D721Med (cell line): Measurements from ENCODE around the gene TSPAN9.

Experiments
- DNase-seq: peaks from one replicate; pipeline ENCODE4 v3.0.0; 2011; ENCODE audit warnings: low spot score; ENCODE audit not compliant: insufficient read length
- FAIRE-seq: peaks from 2 replicates; lab custom pipeline; 2011; peaks lifted over from hg19 to GRCh38; lab: Jason Lieb, UNC
- TF ChIP-seq, protein P1 (sequence below): IDR thresholded peaks from 2 replicates; pipeline ENCODE4 v1.5.1; 2012; ENCODE audit warnings: mild to moderate bottlenecking, control low read depth; ENCODE audit not compliant: insufficient read depth; ENCODE audit errors: missing control alignments

TSPAN9 gene

DNA sequence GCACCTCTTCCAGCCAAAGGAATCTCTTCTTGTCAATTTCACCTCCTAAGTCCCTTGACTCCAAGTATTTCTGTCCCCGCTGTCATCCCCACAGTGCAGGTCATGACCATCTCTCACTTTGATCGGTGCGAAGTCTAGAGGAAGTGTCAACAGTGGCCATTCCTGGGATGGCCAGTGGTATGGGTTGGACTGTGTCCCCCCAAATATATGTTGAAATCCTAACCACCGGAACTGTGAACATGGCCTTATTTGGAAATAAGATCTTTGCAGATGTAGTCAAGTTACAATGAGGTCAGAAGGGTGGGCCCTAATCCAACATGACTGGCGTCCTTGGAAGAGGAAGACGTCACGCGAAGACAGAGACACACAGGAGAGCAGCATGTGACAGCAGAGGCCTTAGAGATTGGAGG lies 257.9 kb downstream of the TSPAN9 start:
- TF ChIP-seq, protein P1, sequence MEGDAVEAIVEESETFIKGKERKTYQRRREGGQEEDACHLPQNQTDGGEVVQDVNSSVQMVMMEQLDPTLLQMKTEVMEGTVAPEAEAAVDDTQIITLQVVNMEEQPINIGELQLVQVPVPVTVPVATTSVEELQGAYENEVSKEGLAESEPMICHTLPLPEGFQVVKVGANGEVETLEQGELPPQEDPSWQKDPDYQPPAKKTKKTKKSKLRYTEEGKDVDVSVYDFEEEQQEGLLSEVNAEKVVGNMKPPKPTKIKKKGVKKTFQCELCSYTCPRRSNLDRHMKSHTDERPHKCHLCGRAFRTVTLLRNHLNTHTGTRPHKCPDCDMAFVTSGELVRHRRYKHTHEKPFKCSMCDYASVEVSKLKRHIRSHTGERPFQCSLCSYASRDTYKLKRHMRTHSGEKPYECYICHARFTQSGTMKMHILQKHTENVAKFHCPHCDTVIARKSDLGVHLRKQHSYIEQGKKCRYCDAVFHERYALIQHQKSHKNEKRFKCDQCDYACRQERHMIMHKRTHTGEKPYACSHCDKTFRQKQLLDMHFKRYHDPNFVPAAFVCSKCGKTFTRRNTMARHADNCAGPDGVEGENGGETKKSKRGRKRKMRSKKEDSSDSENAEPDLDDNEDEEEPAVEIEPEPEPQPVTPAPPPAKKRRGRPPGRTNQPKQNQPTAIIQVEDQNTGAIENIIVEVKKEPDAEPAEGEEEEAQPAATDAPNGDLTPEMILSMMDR = no peak
- FAIRE-seq = no peak
- DNase-seq = no peak
